Activated CD8-positive, alpha-beta T cell treated with anti-CD3 and anti-CD28 coated beads, Interleukin-2, amount 10 ng/mL, durations not matched to agents 7 days and 5 days (primary cell): ENCODE results near the gene AGPAT1. TPM values are rescaled to one million over a fixed set of nuclear protein-coding genes. Genes with fewer than 3 reads are reported as not detected.
"Not testable (repeated sequence)": the region's sequence is repeated elsewhere in the genome, so short reads cannot be mapped to it uniquely, and the experiment has no call there.

Experiments used
- ATAC-seq: fragments of 150-1000 bp; cut with Tn5 transposase; one replicate; pipeline ENCODE4 v1.10.0; 2021; ENCODE audit warnings: moderate library complexity
- CTCF ChIA-PET: fragments of 350-600 bp; sonication (Branson Sonifier 250); formaldehyde crosslinking; loops from one replicate; lab custom pipeline; 2021; ENCODE audit warnings: antibody characterized with exemption; lab: Charles Lee
- POLR2A ChIA-PET: fragments of 350-600 bp; sonication (Branson Sonifier 250); formaldehyde crosslinking; loops from one replicate; lab custom pipeline; 2021; ENCODE audit warnings: antibody characterized with exemption; lab: Charles Lee
- DNase-seq: peaks from one replicate; pipeline ENCODE4 v3.0.0-alpha.2; 2020
- H3K27ac Mint-ChIP-seq: one replicate; pipeline ENCODE4 v1.8.0; 2021; ENCODE audit warnings: mild to moderate bottlenecking, mixed read lengths
- H3K27me3 Mint-ChIP-seq: one replicate; pipeline ENCODE4 v1.8.0; 2021; ENCODE audit warnings: low read depth, mixed read lengths
- H3K36me3 Mint-ChIP-seq: one replicate; pipeline ENCODE4 v1.8.0; 2021; ENCODE audit warnings: low read depth, mixed read lengths
- H3K4me1 Mint-ChIP-seq: one replicate; pipeline ENCODE4 v1.8.0; 2021; ENCODE audit warnings: low read depth, mixed read lengths
- H3K4me3 Mint-ChIP-seq: one replicate; pipeline ENCODE4 v1.8.0; 2021; ENCODE audit warnings: mild to moderate bottlenecking, mixed read lengths
- H3K9me3 Mint-ChIP-seq: one replicate; pipeline ENCODE4 v1.8.0; 2022; ENCODE audit warnings: mixed read lengths; ENCODE audit not compliant: insufficient read depth
- total RNA-seq, 2 experiments: library from RNA; stranded (reverse); gene quantifications; one replicate each; pipeline ENCODE4 v1.2.3, GENCODE V29; 2021

The AGPAT1 gene
- total RNA-seq, 2 experiments from 2014 or later = 40.4 to 46.6 TPM

DNA sequence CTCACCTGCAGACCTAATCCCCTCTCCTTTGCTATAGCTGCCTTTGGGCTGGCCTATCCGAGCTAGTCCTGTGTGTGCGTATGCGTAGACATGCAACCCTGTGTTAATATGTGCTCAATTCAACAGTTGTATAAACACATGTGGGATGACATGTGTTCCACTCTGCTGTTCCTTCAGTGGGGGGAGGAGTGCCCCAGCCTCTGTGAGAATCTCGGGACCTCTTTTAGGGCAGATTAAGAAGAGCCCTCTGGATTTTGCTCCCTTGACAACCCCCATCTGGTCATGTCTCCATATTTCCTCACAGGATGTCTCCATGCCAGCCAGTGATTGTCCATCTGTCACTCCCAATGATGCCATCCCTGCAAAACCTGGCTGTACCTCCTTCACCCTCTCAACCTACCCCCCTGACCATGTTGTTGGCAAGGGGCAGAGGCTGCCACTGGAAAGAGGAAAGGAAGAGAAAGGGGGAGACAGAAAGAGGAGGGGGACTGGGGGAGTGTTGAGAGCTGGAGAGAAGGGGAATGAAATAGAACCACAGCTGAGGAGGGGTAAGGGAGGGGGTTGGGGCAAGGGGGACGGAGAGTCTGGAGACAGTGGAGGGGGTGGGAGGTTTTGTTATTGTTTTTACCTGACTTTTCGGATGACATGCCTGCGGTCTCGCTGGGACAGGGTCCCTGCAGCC lies 24.6 kb downstream of the AGPAT1 start:
- Mint-ChIP-seq H3K4me1 (peaks cover 56% of the 10 kb centered on the region), H3K4me3 (no peak overlapping the region), H3K36me3 (no peaks in the 10 kb centered on the region), H3K27ac (peak overlapping the region; percentile 61), H3K27me3 (peaks cover 40% of the 10 kb centered on the region), H3K9me3 (no peaks in the 10 kb centered on the region)
- ChIA-PET CTCF (interaction anchor here (0.8 to 1.5 kb wide), 4 partner anchors 18 to 263 kb away, joined by 3 to 6 read pairs (median 3); no protein-coding TSS in a partner anchor), POLR2A (interaction anchor here (1.5 kb wide), 1 partner anchor 21 kb away, joined by 5 read pairs; the partner anchor contains the start of gene FKBPL)
- DNase-seq (no peak), ATAC-seq (no peak)

GRCh38 chr6:32149932-32150870 lies 25.7 kb downstream of the AGPAT1 start:
- POLR2A ChIA-PET = no interaction called here
- Mint-ChIP-seq H3K4me3 (no peak overlapping the region), H3K4me1 (peaks cover 51% of the 10 kb centered on the region), H3K27me3 (peaks cover 43% of the 10 kb centered on the region), H3K36me3 (no peaks in the 10 kb centered on the region), H3K9me3 (no peaks in the 10 kb centered on the region), H3K27ac (no peak overlapping the region)
- DNase-seq = no peak
- CTCF ChIA-PET = interaction anchor here (1.5 kb wide), 1 partner anchor 45 kb away, joined by 6 read pairs; no protein-coding TSS in a partner anchor
- ATAC-seq = no peak

DNA sequence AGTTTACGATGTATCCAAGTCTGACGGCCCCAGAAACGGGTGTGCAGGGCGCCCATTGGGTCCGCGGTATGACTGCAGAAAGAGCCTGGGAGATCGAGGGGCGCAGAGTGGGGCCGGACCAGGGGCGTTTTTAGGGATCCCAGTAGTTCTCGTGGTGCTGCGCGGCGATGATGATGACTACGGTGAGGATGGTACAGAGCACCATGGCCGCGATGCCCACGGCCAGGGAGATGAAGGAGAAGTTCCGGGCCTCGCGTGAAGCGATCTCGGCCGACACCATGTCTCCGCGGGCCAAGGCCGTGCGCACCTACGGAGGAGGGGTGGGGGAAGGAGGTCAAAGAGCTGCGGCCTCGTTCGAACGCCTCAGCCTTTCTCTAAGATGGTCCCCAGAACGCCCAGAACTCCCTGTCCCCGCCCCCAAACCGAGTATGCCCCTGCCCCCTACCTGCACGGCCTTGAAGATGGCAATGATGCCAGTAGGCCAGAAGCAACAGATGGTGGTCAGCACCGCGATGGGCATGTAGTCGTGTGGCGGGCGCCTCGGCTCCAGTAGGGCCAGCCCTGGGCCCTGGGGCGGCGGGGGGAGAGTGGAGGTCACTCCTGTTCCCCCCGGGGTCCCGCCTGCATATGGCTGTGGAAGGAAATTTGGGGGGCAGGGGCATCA lies 26.7 kb downstream of the AGPAT1 start:
- peak overlapping the region; percentile 48 for H3K27ac Mint-ChIP-seq
- ChIA-PET CTCF (interaction anchor here (0.8 to 1.8 kb wide), 4 partner anchors 9 to 46 kb away, joined by 3 to 4 read pairs (median 4); partner anchors contain the start of gene GPSM3), POLR2A (no interaction called here)
- H3K4me1 Mint-ChIP-seq = peaks cover 44% of the 10 kb centered on the region
- peak overlapping the region; percentile 68 for H3K4me3 Mint-ChIP-seq
- peak; percentile 16 for ATAC-seq
- H3K9me3 Mint-ChIP-seq = no peaks in the 10 kb centered on the region
- H3K27me3 Mint-ChIP-seq = peaks cover 43% of the 10 kb centered on the region
- DNase-seq = no peak
- no peaks in the 10 kb centered on the region for H3K36me3 Mint-ChIP-seq

GRCh38 chr6:32148289-32149091 lies 27.4 kb downstream of the AGPAT1 start:
- Mint-ChIP-seq H3K4me3 (peak overlapping the region; percentile 68), H3K27ac (peak overlapping the region; percentile 48), H3K36me3 (no peaks in the 10 kb centered on the region), H3K4me1 (peaks cover 37% of the 10 kb centered on the region), H3K9me3 (no peaks in the 10 kb centered on the region), H3K27me3 (peaks cover 43% of the 10 kb centered on the region)
- POLR2A ChIA-PET = interaction anchor here (0.7 to 1.2 kb wide), 3 partner anchors 20 to 69 kb away, joined by 3 read pairs; partner anchors contain the start of gene ATF6B
- CTCF ChIA-PET = interaction anchor here (0.8 to 1.8 kb wide), 5 partner anchors 8 to 47 kb away, joined by 3 to 4 read pairs (median 3); partner anchors contain the start of gene GPSM3
- DNase-seq (peak; percentile 68), ATAC-seq (peak; percentile 62)

GRCh38 chr6:32147401-32148132 lies 28.3 kb downstream of the AGPAT1 start:
- Mint-ChIP-seq H3K27me3 (peaks cover 43% of the 10 kb centered on the region), H3K27ac (no peak overlapping the region), H3K4me1 (peaks cover 31% of the 10 kb centered on the region), H3K9me3 (no peaks in the 10 kb centered on the region), H3K4me3 (no peak overlapping the region), H3K36me3 (no peaks in the 10 kb centered on the region)
- DNase-seq = no peak
- no peak for ATAC-seq
- CTCF ChIA-PET = interaction anchor here (0.9 to 1.8 kb wide), 2 partner anchors 10 to 48 kb away, joined by 3 to 4 read pairs; no protein-coding TSS in a partner anchor
- POLR2A ChIA-PET = interaction anchor here (0.7 to 1.2 kb wide), 3 partner anchors 19 to 69 kb away, joined by 3 read pairs; partner anchors contain the start of gene ATF6B

- ATAC-seq (no peak), DNase-seq (no peak)
- Mint-ChIP-seq H3K9me3 (no peaks in the 10 kb centered on the region), H3K27ac (peak overlapping the region; percentile 2), H3K4me3 (no peak overlapping the region), H3K27me3 (peaks cover 46% of the 10 kb centered on the region), H3K4me1 (peaks cover 23% of the 10 kb centered on the region), H3K36me3 (no peaks in the 10 kb centered on the region)
- ChIA-PET CTCF (no interaction called here), POLR2A (no interaction called here)
Observed at GRCh38 chr6:32146687-32147086, 29.2 kb downstream of the AGPAT1 start.

GRCh38 chr6:32146287-32146686 lies 29.6 kb downstream of the AGPAT1 start:
- Mint-ChIP-seq H3K36me3 (no peaks in the 10 kb centered on the region), H3K4me3 (no peak overlapping the region), H3K9me3 (no peaks in the 10 kb centered on the region), H3K4me1 (peaks cover 22% of the 10 kb centered on the region), H3K27ac (no peak overlapping the region), H3K27me3 (peaks cover 45% of the 10 kb centered on the region)
- DNase-seq (no peak), ATAC-seq (no peak)
- ChIA-PET POLR2A (no interaction called here), CTCF (interaction anchor here (1.3 kb wide), 1 partner anchor 16 kb away, joined by 3 read pairs; the partner anchor contains the start of gene FKBPL)

DNA sequence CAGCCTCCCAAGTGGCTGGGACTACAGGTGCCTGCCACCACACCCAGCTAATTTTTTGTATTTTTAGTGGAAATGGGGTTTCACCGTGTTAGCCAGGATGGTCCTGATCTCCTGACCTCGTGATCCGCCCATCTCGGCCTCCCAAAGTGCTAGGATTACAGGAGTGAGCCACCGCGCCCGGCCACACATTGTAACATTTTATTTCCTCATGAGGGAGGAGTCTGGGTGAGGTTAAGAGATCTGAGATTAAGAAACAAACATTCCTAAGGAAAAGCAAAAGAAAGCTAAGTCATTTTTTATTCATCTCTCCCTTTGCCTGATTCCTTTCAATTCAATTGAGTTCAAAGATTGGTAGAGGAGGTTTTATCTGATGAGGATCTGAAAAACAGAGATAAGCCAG lies 31.6 kb downstream of the AGPAT1 start:
- CTCF ChIA-PET = interaction anchor here (1.1 kb wide), 1 partner anchor 25 kb away, joined by 4 read pairs; no protein-coding TSS in a partner anchor
- not testable (repeated sequence) for H3K9me3 Mint-ChIP-seq, H3K4me3 Mint-ChIP-seq, ATAC-seq, H3K27ac Mint-ChIP-seq, H3K36me3 Mint-ChIP-seq, DNase-seq
- Mint-ChIP-seq H3K4me1 (peaks cover 11% of the 10 kb centered on the region), H3K27me3 (peaks cover 34% of the 10 kb centered on the region)
- POLR2A ChIA-PET = interaction anchor here (1.1 kb wide), 1 partner anchor 48 kb away, joined by 3 read pairs; the partner anchor contains the start of gene GPSM3

DNA sequence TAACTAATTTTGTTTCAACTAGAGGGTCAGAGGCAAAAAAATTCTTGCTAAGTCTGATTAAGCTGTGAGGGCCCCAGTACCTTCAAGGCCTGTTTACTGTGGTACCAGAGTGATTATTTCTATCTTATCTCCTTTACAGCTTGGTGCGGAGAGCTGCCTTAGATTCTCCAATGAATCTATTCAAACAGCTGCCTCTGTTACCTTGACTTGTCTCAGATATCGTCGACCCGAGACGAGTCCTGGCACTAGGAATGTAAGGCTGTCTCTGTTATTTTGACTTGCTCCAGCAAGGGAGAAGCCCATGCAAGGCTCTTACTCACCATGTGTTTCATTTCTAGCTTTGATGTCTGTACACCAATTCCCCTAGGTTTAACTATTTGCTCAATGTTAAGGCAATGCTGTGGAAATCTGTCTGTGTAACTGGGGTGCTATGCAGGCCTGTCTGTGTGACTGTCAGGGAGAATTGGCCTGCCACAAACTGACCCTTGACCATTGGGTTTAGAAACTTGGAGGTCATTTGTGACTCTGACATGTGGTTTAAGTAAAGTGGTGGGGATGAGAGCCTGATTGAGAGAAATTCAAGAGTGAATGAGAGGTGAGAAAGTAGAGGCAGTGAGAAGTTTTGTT lies 35.4 kb downstream of the AGPAT1 start:
- no peaks in the 10 kb centered on the region for H3K9me3 Mint-ChIP-seq
- no peaks in the 10 kb centered on the region for H3K36me3 Mint-ChIP-seq
- H3K4me1 Mint-ChIP-seq = no peaks in the 10 kb centered on the region
- no peak overlapping the region for H3K4me3 Mint-ChIP-seq
- DNase-seq (no peak), ATAC-seq (no peak)
- CTCF ChIA-PET = interaction anchor here (1.3 to 1.5 kb wide), 2 partner anchors 8 to 14 kb away, joined by 4 to 5 read pairs; no protein-coding TSS in a partner anchor
- no peak overlapping the region for H3K27ac Mint-ChIP-seq
- POLR2A ChIA-PET = no interaction called here
- peaks cover 6% of the 10 kb centered on the region for H3K27me3 Mint-ChIP-seq
